ENCODE results near the gene FFAR1.

Gene FFAR1

DNA sequence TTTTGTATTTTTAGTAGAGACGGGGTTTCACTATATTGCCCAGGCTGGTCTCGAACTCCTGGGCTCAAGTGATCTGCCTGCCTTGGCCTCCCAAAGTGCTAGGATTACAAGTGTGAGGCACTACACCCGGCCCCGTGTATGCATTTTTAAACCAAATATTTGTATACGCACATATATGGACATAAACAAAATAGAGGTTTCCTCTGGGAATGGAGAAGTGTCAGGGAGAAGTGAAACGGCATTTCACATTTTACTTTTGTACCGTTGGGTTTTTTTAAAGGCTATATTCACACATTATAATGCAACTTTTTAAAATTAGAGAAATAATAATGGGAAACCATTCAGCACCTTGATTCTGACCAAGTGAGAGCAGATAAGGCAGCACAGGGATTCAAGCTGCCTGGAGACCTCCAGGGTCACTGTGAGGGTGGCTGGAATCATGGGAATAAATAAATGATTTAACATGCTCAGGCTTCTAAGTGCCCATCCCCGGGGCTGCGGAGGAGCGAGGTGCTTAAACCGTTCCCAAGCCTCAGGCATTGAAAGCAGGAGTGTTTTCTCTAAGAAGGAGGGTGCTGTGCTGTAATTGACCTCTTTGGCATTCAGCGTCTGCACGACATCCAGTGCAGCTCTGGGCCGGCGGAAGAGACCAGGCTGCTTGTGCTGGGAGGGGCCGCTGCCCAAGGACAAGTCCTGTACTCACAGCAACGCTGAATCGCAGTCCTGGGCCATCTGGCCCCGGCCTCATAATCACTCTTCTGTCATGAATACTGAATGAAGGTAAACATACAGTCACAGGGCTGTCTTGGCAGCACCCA, 47.9 kb downstream of the FFAR1 start:
- no peak for DNase-seq

GRCh38 chr19:35396240-35396885, 48.7 kb downstream of the FFAR1 start:
- no peak for DNase-seq

GRCh38 chr19:35397064-35397463, 49.4 kb downstream of the FFAR1 start:
- no peak for DNase-seq
